Amniotic epithelial cell (primary cell): ENCODE results near the gene EGFR.

ENCODE experiments used
- DNase-seq: peaks from one replicate; pipeline ENCODE4 v3.0.0-alpha.2; 2010; ENCODE audit warnings: low read depth

EGFR gene

DNA sequence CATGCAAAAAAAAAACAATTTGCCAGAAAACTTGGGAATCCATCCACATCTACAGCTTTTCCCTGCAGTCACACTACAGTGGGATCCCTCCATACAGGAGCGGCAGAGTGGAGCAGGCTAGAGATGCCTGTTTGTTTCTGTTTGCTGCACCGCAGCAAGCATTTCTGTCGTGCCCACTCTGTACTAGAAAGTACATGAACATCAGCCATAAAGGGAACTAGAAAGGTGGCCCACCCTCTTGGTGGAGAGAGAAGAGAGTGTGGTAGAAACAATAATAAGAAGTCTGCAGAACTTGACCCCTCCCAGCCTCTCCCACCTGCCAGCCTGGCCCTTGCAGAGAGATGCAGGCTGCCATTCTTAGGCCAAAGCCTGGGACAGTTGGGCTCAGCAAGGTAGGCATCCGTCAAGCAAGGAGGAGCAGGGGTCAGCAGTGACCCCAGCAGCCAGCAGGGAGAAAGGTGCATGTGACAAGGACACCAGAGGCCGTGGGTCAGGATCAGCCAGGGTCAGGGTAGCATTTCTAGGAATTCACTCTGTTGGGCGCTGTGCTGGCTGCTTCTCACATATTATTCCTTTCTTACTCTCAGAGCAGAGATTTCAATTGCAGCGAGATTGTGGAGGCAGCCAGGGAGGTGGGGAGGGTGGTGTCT is 171.8 kb downstream of the EGFR start:
- DNase-seq = no peak

DNA sequence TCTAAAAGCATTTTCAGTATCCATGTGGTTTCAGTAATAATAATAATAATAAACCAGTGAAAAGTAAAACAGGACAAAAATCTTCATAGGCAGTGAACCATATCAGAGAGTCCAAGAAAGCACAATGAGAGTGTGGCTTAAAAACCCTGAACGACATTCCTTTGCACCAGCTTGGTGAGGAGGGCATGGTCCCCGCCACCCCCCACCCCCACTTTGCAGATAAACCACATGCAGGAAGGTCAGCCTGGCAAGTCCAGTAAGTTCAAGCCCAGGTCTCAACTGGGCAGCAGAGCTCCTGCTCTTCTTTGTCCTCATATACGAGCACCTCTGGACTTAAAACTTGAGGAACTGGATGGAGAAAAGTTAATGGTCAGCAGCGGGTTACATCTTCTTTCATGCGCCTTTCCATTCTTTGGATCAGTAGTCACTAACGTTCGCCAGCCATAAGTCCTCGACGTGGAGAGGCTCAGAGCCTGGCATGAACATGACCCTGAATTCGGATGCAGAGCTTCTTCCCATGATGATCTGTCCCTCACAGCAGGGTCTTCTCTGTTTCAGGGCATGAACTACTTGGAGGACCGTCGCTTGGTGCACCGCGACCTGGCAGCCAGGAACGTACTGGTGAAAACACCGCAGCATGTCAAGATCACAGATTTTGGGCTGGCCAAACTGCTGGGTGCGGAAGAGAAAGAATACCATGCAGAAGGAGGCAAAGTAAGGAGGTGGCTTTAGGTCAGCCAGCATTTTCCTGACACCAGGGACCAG is 172.5 kb downstream of the EGFR start:
- no peak for DNase-seq

DNA sequence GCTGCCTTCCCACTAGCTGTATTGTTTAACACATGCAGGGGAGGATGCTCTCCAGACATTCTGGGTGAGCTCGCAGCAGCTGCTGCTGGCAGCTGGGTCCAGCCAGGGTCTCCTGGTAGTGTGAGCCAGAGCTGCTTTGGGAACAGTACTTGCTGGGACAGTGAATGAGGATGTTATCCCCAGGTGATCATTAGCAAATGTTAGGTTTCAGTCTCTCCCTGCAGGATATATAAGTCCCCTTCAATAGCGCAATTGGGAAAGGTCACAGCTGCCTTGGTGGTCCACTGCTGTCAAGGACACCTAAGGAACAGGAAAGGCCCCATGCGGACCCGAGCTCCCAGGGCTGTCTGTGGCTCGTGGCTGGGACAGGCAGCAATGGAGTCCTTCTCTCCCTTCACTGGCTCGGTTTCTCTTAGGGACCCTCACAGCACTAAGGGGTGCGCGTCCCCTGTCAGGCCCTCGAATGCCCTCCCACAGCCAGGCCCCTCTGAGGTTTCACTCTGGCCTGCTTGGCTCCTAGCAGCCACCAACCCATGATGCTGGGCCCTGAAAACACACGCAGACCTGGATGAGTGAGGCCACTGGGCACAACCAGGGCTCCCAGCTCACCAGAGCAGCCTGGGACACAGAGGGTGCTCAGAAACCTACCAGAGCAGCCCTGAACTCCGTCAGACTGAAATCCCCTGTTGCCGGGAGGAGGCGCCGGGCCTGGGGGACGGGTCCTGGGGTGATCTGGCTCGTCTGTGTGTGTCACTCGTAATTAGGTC is 173.3 kb downstream of the EGFR start:
- no peak for DNase-seq

DNA sequence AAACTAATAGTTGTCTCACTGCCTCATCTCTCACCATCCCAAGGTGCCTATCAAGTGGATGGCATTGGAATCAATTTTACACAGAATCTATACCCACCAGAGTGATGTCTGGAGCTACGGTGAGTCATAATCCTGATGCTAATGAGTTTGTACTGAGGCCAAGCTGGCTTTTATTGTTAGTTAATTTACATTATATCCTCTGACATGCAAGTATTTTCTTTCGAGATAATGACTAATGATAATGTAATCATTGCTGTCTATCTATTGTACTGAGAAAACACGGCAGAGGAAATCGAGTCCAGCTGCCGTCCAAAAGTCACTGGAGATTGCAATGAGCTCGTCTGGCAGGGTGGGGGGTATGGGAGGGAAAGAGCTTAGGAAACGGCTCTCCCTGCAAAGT is 173.9 kb downstream of the EGFR start:
- no peak for DNase-seq

DNA sequence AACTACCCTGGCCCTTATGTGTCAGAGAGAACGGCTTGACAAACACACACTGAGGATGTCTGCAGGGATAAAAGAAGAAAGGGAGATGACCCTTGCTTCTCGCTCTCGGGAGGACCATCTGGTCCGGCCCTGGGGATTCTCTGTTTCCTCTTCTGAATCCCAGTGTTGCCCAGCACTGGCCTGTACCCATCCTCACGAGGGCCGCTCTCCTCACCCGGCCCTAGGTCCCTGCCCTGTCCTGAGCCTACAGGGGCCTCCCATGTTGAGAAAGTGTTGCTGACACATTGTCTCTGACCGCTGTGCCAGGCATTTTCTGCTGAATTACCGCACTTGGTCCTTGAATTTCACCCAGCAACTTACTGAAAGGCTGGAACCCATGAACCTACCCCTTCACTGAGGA is 174.4 kb downstream of the EGFR start:
- DNase-seq = no peak

DNA sequence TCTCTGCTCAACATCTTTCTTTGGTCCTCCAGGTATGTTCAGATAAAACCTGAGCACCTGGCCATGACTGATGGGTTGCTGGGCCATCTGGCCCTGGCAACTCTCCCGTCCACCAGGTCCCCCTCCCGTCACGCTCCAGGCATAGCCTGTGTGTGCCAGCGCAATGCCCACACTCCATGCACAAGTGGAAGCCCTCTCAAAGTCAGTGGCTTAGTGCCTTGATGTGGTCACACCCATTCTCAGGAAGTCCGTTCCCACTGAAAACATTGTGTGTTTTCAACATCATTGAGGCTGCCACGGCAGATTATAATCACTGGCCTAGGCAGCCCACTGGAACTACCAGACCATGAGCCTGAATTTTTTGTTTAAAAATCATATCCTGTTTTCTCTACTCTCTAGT is 175.7 kb downstream of the EGFR start:
- DNase-seq = no peak

DNA sequence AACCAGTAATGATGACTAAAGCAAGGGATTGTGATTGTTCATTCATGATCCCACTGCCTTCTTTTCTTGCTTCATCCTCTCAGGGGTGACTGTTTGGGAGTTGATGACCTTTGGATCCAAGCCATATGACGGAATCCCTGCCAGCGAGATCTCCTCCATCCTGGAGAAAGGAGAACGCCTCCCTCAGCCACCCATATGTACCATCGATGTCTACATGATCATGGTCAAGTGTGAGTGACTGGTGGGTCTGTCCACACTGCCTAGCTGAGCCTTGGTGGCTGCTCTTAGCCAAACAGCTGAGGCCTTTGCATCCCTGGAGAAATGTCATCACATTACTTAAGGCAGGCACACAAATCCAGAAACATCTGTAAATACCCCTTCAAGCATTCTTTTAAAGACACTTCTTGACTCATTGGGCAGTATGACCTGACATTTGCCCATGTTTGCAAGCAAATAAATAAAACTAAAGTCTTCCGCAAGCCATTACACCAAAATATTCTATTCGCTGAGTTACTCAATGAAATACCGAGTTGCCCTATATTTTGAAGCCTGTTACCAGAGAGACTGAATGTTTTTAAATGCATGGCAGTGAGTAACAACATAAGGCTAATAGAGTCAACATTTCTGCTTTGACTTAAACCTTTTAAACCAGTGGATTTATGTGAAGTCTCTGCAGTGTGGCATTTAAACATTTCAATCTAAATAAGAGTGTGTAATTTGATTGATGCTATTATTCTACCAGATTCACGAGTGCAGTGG is 180.0 kb downstream of the EGFR start:
- no peak for DNase-seq

DNA sequence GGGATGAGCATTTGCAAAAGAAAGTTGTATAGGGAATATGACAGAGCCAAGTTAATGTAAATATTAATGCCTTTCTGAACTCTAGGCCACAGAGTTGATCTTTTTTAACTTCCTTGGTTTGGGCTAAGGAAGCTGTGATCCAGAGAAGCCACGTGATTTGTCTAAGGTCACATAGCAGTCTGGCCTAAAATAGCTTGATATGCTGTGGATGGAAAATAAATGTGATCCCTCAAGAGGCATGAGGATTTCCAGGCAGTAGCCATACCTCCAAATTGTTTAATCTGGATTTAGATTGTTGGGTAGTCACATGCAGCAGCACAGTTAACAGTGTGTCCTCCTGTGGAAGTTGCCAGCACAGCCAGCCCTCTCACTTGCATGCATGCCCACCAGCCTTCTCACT is 180.6 kb downstream of the EGFR start:
- DNase-seq = no peak

DNA sequence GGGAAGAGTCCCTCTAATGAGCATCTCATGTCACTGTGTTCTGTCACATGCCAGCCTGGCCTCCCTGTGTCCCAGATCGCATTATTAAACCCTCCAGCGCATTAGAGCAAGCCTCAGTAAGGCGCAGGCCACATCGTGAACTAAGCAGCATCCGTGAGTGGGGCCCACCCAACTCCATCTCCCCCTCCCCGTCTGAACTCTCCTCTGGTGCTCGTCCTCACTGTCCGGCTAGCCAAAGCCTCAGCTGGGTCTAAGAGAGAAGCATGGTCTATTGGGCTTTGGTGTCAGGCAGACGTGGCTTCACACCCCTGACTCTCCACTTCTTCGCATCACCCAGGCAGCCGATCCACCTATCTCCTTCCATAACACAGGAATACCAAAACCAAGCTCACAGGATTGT is 181.6 kb downstream of the EGFR start:
- no peak for DNase-seq

DNA sequence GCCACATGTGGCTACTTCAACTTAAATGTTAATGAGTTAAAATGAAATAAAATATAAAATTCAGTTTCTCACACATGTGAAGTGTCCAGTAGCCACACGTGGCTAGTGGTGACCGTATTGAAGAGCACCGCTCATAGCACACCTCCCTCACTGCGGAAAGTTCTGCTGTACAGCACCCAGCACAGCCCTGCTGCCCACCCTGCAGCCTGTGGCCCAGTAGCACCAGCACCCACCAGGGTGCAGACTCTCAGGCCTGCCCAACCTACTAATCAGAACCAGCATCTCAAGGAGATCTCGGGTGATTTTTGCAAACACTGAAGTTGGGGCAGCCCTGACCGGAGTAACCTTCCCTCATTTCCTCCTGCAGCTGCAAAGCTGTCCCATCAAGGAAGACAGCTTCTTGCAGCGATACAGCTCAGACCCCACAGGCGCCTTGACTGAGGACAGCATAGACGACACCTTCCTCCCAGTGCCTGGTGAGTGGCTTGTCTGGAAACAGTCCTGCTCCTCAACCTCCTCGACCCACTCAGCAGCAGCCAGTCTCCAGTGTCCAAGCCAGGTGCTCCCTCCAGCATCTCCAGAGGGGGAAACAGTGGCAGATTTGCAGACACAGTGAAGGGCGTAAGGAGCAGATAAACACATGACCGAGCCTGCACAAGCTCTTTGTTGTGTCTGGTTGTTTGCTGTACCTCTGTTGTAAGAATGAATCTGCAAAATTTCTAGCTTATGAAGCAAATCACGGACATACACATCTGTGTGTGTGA is 183.5 kb downstream of the EGFR start:
- no peak for DNase-seq

DNA sequence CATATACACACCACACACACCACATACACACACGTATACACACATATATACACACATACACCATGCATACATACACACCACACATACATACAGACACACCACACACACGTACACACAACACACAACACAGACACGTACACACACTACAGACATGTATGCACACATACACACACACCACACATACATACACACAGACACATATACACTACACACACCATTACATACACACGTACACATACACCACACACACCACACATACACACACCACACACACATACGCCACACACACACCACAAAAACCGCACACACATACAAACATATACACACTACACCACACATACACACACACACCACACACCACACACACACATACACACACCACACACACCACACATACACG is 184.5 kb downstream of the EGFR start:
- DNase-seq = no peak

DNA sequence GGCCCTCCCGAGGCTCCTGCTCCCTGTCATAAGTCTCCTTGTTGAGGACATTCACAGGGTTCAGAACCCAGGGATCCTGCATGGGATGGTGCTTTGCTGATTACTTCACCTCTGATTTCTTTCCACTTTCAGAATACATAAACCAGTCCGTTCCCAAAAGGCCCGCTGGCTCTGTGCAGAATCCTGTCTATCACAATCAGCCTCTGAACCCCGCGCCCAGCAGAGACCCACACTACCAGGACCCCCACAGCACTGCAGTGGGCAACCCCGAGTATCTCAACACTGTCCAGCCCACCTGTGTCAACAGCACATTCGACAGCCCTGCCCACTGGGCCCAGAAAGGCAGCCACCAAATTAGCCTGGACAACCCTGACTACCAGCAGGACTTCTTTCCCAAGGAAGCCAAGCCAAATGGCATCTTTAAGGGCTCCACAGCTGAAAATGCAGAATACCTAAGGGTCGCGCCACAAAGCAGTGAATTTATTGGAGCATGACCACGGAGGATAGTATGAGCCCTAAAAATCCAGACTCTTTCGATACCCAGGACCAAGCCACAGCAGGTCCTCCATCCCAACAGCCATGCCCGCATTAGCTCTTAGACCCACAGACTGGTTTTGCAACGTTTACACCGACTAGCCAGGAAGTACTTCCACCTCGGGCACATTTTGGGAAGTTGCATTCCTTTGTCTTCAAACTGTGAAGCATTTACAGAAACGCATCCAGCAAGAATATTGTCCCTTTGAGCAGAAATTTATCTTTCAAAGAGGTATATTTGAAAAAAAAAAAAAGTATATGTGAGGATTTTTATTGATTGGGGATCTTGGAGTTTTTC is 186.5 kb downstream of the EGFR start:
- DNase-seq = no peak

DNA sequence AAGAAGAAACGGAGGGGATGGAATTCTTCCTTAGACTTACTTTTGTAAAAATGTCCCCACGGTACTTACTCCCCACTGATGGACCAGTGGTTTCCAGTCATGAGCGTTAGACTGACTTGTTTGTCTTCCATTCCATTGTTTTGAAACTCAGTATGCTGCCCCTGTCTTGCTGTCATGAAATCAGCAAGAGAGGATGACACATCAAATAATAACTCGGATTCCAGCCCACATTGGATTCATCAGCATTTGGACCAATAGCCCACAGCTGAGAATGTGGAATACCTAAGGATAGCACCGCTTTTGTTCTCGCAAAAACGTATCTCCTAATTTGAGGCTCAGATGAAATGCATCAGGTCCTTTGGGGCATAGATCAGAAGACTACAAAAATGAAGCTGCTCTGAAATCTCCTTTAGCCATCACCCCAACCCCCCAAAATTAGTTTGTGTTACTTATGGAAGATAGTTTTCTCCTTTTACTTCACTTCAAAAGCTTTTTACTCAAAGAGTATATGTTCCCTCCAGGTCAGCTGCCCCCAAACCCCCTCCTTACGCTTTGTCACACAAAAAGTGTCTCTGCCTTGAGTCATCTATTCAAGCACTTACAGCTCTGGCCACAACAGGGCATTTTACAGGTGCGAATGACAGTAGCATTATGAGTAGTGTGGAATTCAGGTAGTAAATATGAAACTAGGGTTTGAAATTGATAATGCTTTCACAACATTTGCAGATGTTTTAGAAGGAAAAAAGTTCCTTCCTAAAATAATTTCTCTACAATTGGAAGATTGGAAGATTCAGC is 187.6 kb downstream of the EGFR start:
- DNase-seq = peak; percentile 25

DNA sequence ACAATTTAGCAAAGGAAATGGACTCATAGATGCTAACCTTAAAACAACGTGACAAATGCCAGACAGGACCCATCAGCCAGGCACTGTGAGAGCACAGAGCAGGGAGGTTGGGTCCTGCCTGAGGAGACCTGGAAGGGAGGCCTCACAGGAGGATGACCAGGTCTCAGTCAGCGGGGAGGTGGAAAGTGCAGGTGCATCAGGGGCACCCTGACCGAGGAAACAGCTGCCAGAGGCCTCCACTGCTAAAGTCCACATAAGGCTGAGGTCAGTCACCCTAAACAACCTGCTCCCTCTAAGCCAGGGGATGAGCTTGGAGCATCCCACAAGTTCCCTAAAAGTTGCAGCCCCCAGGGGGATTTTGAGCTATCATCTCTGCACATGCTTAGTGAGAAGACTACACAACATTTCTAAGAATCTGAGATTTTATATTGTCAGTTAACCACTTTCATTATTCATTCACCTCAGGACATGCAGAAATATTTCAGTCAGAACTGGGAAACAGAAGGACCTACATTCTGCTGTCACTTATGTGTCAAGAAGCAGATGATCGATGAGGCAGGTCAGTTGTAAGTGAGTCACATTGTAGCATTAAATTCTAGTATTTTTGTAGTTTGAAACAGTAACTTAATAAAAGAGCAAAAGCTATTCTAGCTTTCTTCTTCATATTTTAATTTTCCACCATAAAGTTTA is 188.8 kb downstream of the EGFR start:
- DNase-seq = no peak

DNA sequence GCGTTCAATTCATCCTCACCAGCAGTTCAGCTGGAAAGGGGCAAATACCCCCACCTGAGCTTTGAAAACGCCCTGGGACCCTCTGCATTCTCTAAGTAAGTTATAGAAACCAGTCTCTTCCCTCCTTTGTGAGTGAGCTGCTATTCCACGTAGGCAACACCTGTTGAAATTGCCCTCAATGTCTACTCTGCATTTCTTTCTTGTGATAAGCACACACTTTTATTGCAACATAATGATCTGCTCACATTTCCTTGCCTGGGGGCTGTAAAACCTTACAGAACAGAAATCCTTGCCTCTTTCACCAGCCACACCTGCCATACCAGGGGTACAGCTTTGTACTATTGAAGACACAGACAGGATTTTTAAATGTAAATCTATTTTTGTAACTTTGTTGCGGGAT is 190.5 kb downstream of the EGFR start:
- no peak for DNase-seq

DNA sequence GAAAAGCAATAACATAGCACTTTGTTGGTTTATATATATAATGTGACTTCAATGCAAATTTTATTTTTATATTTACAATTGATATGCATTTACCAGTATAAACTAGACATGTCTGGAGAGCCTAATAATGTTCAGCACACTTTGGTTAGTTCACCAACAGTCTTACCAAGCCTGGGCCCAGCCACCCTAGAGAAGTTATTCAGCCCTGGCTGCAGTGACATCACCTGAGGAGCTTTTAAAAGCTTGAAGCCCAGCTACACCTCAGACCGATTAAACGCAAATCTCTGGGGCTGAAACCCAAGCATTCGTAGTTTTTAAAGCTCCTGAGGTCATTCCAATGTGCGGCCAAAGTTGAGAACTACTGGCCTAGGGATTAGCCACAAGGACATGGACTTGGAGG is 191.4 kb downstream of the EGFR start:
- DNase-seq = no peak

DNA sequence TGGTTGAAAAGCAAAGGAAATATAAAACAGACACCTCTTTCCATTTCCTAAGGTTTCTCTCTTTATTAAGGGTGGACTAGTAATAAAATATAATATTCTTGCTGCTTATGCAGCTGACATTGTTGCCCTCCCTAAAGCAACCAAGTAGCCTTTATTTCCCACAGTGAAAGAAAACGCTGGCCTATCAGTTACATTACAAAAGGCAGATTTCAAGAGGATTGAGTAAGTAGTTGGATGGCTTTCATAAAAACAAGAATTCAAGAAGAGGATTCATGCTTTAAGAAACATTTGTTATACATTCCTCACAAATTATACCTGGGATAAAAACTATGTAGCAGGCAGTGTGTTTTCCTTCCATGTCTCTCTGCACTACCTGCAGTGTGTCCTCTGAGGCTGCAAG is 191.9 kb downstream of the EGFR start:
- DNase-seq = no peak

DNA sequence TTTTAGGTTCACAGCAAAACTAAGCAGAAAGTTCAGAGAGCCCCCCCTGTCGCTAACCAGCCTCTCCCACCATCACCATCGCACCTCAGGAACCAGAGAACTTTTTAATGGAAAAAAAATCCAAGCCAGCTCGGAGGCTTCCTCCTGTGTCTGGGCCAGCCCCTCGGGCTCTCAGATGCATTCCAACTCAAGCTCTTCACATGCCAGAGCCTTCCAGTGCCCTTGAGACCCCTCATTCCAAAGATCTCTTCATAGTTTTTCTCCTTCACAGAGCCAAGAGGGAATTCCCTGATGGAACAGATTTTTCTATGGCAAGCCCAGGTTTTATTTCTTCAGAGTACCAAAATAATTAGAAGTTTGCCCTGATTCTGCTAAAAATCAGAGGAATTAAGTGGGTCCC is 192.9 kb downstream of the EGFR start:
- DNase-seq = no peak

DNA sequence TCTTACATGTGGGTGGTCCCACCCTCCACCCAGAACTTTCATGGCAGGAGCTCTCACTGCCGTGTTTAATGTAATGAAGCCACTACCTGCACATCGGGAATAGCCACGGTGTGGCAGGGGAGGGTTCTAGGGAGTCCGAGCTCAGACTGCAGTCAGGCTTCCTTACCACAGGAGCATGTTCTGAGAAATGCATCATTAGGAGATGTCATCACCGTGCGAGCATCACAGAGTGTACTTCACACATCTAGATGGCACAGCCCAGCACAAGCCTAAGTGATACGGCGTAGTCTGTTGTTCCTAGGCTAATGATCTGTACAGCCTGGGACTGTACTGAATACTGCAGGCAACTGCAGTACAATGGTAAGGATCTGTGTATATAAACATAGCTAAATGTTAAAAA is 193.4 kb downstream of the EGFR start:
- DNase-seq = no peak
